ENCODE data around the gene ZNF736.

- no peak for TF ChIP-seq POLR2A (IDR thresholded peaks at IDR 0.05)
- TF ChIP-seq CTCF (IDR thresholded peaks at IDR 0.05), result no peak
- TF ChIP-seq POLR2AphosphoS5 (IDR thresholded peaks at IDR 0.05), result no peak
- no peak for TF ChIP-seq EP300 (IDR thresholded peaks at IDR 0.05)
Observed at GRCh38 chr7:64373017-64373416, 59.3 kb downstream of the ZNF736 start.

Measured in suprapubic skin (tissue), 4 donors.